ENCODE data around the gene MAP1LC3B2. TPM values are rescaled to one million over a fixed set of nuclear protein-coding genes. Genes with fewer than 3 reads are reported as not detected.

Gene MAP1LC3B2
- total RNA-seq, 1 experiment from 2014 or later = 0.97 TPM

- Mint-ChIP-seq H3K4me3 (ENCODE audit: low read depth, unreplicated experiment) (no peak overlapping the region), H3K36me3 (ENCODE audit: insufficient read depth, unreplicated experiment) (no peaks in the 10 kb centered on the region), H3K9me3 (ENCODE audit: low read depth, unreplicated experiment) (no peaks in the 10 kb centered on the region), H3K27me3 (ENCODE audit: unreplicated experiment) (no peaks in the 10 kb centered on the region), H3K27ac (ENCODE audit: unreplicated experiment) (no peak overlapping the region), H3K4me1 (ENCODE audit: low read depth, unreplicated experiment) (peaks cover 12% of the 10 kb centered on the region)
- CTCF ChIA-PET = no interaction called here
- TF ChIP-seq CTCF (IDR thresholded peaks at IDR 0.05; ENCODE audit: unreplicated experiment) = no peak
- no peak for DNase-seq
- no TSS peak for BruUV-seq (replicated peaks)
- intact Hi-C loops (cut with micrococcal nuclease; ENCODE audit: unreplicated experiment) = no loop called here
Measured at GRCh38 chr12:116556356-116556952, 2.7 kb upstream of the MAP1LC3B2 start.

DNA sequence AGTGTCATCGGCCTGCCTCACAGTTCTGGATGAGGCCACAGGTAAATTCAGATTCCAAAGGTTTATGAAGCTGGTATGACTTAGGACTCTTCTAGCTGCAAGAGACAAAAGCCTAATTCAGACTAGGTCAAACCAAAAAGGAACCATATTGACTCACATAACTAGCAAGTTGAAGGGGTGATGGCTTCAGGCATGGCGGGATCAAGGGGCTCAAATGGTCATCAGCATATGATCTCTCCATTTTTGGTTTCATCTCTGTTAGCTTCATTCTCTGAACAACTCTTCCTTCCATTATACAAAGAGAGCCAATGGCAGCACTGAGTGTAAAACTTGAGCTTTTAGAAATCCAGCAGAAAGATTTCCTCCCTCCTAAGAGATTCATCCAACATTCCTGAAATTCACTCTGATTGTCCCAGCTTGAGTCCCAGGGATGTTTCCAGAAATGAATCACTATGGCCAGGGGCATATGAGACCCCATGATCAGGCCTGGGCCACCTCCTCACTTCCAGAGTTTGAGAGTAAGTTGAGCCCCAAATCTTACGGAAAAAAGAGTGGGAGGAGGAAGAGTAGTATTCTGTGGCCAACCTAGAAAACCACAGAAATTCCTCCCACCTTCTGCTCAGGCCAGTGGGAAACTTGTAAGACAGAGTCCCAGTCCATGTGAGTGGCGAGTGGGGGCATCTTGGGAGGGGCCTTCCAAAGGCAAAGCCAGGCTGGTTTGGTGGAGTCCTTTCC, 2.0 kb upstream of the MAP1LC3B2 start:
- Mint-ChIP-seq H3K4me1 (ENCODE audit: low read depth, unreplicated experiment) (peaks cover 12% of the 10 kb centered on the region), H3K4me3 (ENCODE audit: low read depth, unreplicated experiment) (no peak overlapping the region), H3K9me3 (ENCODE audit: low read depth, unreplicated experiment) (no peaks in the 10 kb centered on the region), H3K27ac (ENCODE audit: unreplicated experiment) (no peak overlapping the region), H3K27me3 (ENCODE audit: unreplicated experiment) (no peaks in the 10 kb centered on the region), H3K36me3 (ENCODE audit: insufficient read depth, unreplicated experiment) (no peaks in the 10 kb centered on the region)
- TF ChIP-seq CTCF (IDR thresholded peaks at IDR 0.05; ENCODE audit: unreplicated experiment) = no peak
- intact Hi-C loops (cut with micrococcal nuclease; ENCODE audit: unreplicated experiment) = no loop called here
- no peak for DNase-seq
- no TSS peak for BruUV-seq (replicated peaks)
- CTCF ChIA-PET = interaction anchor here (0.6 kb wide), 1 partner anchor 1750 kb away, joined by 4 read pairs; no protein-coding TSS in a partner anchor

GRCh38 chr12:116558280-116559161, 660 bp upstream of the MAP1LC3B2 start:
- Mint-ChIP-seq H3K9me3 (ENCODE audit: low read depth, unreplicated experiment) (peaks cover under 1% of the 10 kb centered on the region), H3K27me3 (ENCODE audit: unreplicated experiment) (no peaks in the 10 kb centered on the region), H3K36me3 (ENCODE audit: insufficient read depth, unreplicated experiment) (no peaks in the 10 kb centered on the region), H3K4me1 (ENCODE audit: low read depth, unreplicated experiment) (peaks cover 12% of the 10 kb centered on the region), H3K4me3 (ENCODE audit: low read depth, unreplicated experiment) (no peak overlapping the region), H3K27ac (ENCODE audit: unreplicated experiment) (no peak overlapping the region)
- intact Hi-C loops (cut with micrococcal nuclease; ENCODE audit: unreplicated experiment) = no loop called here
- CTCF ChIA-PET = interaction anchor here (0.6 kb wide), 2 partner anchors 118 to 319 kb away, joined by 3 read pairs; no protein-coding TSS in a partner anchor
- BruUV-seq (replicated peaks) = no TSS peak
- no peak for DNase-seq
- no peak for TF ChIP-seq CTCF (IDR thresholded peaks at IDR 0.05; ENCODE audit: unreplicated experiment)

- BruUV-seq (replicated peaks) = no TSS peak
- Mint-ChIP-seq H3K36me3 (ENCODE audit: insufficient read depth, unreplicated experiment) (no peaks in the 10 kb centered on the region), H3K9me3 (ENCODE audit: low read depth, unreplicated experiment) (peaks cover 9% of the 10 kb centered on the region), H3K27me3 (ENCODE audit: unreplicated experiment) (peaks cover 19% of the 10 kb centered on the region), H3K4me1 (ENCODE audit: low read depth, unreplicated experiment) (peaks cover 12% of the 10 kb centered on the region), H3K4me3 (ENCODE audit: low read depth, unreplicated experiment) (no peak overlapping the region), H3K27ac (ENCODE audit: unreplicated experiment) (no peak overlapping the region)
- no peak for TF ChIP-seq CTCF (IDR thresholded peaks at IDR 0.05; ENCODE audit: unreplicated experiment)
- CTCF ChIA-PET = interaction anchor here (0.6 kb wide), 1 partner anchor 153 kb away, joined by 4 read pairs; no protein-coding TSS in a partner anchor
- no peak for DNase-seq
- intact Hi-C loops (cut with micrococcal nuclease; ENCODE audit: unreplicated experiment) = no loop called here
Measured at GRCh38 chr12:116561181-116561821, 2.1 kb downstream of the MAP1LC3B2 start.
